Lower leg skin (tissue), 4 donors: ENCODE measurements around the gene CBFA2T3. TPM values are rescaled to one million over a fixed set of nuclear protein-coding genes. Genes with fewer than 3 reads are reported as not detected.

Experiments used
- DNase-seq, 2 donors: peaks; one replicate each; pipeline ENCODE4 v3.0.0-alpha.2; 2019; ENCODE audit warnings: low spot score in 2 of 2
- H3K4me3 ChIP-seq: fragments of 200-600 bp; sonication (generic); 2 replicates; pipeline ENCODE4 v1.5.1; 2017; ENCODE audit warnings: mild to moderate bottlenecking, low read depth; ENCODE audit not compliant: poor library complexity, severe bottlenecking
- POLR2A ChIP-seq, 2 donors: fragments of 450-650 bp; IDR thresholded peaks; one replicate each; pipeline ENCODE4 v1.6.1; 2016 to 2017; ENCODE audit warnings: antibody characterized with exemption in 2 of 2, mild to moderate bottlenecking in 1 of 2, moderate library complexity in 1 of 2
- WGBS, 2 donors: methylation state at CpG; one replicate each; pipeline ENCODE4 v1.1.5; 2018; 5-methylcytosine and 5-hydroxymethylcytosine counted together
- intact Hi-C: fragments of 100-400 bp; cut with DNase I; formaldehyde crosslinking; loops from one replicate; pipeline ENCODE4 v1.15.0; 2023; ENCODE audit warnings: low total_unique reads
- total RNA-seq, 4 donors: library from RNA; depleted of rRNA; stranded (reverse); fragments of >200 nt; gene quantifications; one replicate each; pipeline ENCODE4 v1.1.0, GENCODE V29; 2016
- TF ChIP-seq, protein P1 (sequence below), 3 donors: fragments of 450-650 bp; IDR thresholded peaks; one replicate each; pipeline ENCODE4 v1.5.1; 2016; ENCODE audit warnings: antibody characterized with exemption in 3 of 3, mild to moderate bottlenecking in 3 of 3, moderate library complexity in 2 of 3

Gene CBFA2T3
- total RNA-seq, 4 donors from 2014 or later, result 0.93 to 4.4 (median 2.9) TPM

DNA sequence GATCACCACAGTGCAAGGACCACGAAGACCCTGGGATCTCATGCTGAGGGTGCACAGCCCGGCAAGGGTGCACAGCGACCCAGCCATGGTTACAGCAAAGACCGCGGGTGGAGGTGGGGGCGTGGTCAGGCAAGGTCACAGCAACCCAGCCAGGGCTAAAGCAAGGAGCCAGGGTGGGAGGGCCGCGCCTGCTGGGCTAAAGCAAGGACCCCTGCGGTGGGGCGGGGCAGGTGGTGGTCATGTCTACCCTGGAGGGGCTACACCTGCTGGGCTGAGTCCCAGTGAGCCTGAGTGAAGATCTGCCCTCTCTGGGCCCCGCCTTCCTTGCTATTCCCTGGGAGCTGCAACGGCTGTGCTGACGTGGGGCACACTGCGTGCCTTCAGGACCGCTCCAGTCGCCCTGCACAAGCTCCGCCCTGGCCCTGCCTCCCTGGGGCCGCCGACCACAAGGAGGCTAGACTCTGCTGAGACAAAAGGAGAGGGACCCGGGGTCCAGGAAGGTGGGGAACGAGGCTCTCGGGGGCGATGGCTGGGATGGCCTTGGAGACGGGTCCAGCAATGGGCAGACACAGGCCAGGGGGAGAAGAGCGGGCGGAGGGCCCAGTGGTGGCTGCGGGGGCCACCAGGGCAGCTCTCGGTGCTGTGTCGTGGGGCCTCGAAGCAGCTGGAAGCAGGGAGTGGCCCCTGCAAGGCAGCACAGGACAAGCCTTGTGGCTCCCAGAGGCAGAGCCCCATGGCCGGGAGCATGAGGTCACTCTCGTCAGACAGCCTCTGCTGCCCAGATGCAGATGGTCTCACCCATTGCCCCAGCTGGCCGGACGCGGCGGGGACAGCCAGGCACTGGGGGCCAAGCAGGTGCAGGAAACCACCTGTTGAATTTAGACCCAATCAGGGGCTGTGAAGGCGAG lies 52.8 kb downstream of the CBFA2T3 start:
- intact Hi-C loops, result no loop called here
- TF ChIP-seq, protein P1, sequence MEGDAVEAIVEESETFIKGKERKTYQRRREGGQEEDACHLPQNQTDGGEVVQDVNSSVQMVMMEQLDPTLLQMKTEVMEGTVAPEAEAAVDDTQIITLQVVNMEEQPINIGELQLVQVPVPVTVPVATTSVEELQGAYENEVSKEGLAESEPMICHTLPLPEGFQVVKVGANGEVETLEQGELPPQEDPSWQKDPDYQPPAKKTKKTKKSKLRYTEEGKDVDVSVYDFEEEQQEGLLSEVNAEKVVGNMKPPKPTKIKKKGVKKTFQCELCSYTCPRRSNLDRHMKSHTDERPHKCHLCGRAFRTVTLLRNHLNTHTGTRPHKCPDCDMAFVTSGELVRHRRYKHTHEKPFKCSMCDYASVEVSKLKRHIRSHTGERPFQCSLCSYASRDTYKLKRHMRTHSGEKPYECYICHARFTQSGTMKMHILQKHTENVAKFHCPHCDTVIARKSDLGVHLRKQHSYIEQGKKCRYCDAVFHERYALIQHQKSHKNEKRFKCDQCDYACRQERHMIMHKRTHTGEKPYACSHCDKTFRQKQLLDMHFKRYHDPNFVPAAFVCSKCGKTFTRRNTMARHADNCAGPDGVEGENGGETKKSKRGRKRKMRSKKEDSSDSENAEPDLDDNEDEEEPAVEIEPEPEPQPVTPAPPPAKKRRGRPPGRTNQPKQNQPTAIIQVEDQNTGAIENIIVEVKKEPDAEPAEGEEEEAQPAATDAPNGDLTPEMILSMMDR (IDR thresholded peaks at IDR 0.05), result no peak
- TF ChIP-seq POLR2A (IDR thresholded peaks at IDR 0.05), result no peak
- H3K4me3 ChIP-seq, result no peak overlapping the region
- no peak for DNase-seq
- WGBS, 2 donors, result 75 to 76% methylated on average over 36 of the region's 37 CpGs

DNA sequence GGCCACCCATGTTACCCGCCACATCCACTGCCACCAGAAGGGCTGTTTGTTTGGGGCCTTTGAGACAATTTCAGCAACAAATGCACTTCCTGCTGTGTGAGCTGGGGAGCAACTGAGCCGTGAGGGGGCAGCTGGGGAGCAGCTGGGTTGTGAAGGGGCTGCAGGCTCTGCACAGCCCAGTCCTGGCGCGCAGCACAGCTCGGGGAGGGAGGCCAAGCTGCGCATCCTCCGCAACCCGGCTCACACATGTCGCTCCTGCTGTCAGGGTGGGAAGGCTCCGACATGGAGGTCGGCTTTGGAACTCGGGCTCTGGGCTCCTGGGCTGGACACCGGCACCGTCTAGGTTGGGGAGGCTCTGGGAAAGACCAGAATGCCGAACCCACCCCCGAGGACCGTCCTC lies 53.6 kb downstream of the CBFA2T3 start:
- TF ChIP-seq POLR2A (IDR thresholded peaks at IDR 0.05), result no peak
- TF ChIP-seq, protein P1 (IDR thresholded peaks at IDR 0.05), result no peak
- no peak for DNase-seq
- intact Hi-C loops, result no loop called here
- WGBS, 2 donors, result 75 to 90% methylated on average over 14 to 17 of the region's 17 CpGs
- no peak overlapping the region for H3K4me3 ChIP-seq

DNA sequence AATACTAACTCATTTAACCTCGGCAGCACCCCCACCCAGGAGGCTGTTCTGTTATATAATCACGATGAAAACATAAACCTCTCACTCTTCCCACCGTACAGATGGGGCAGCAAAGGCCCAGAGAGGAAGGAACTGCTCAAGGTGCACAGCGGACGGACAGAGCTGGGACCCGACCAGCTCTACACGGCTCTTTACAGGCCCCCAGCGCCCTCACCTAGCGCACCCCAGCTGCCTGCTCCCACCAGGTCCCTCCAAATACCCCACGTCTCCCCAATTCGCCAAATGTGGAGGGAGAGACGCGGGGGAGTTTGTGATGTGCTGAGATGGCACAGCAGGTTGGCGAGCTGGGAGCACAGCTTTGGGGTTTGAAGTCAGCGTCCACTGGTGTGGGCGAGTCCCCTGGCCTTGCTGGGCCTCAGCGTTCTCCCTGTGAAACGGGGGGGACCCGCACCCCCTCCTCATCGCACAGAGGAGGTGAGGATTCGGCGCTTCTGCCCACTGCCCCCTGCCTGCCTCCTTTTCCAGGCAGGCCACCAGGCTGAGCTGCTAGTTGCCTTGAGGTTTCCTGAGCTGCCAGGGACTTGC lies 54.1 kb downstream of the CBFA2T3 start:
- WGBS, 2 donors, result 75 to 76% methylated on average over 22 of the region's 22 CpGs
- no peak for TF ChIP-seq POLR2A (IDR thresholded peaks at IDR 0.05)
- TF ChIP-seq, protein P1 (IDR thresholded peaks at IDR 0.05), result no peak
- no peak for DNase-seq
- H3K4me3 ChIP-seq, result no peak overlapping the region
- intact Hi-C loops, result no loop called here

DNA sequence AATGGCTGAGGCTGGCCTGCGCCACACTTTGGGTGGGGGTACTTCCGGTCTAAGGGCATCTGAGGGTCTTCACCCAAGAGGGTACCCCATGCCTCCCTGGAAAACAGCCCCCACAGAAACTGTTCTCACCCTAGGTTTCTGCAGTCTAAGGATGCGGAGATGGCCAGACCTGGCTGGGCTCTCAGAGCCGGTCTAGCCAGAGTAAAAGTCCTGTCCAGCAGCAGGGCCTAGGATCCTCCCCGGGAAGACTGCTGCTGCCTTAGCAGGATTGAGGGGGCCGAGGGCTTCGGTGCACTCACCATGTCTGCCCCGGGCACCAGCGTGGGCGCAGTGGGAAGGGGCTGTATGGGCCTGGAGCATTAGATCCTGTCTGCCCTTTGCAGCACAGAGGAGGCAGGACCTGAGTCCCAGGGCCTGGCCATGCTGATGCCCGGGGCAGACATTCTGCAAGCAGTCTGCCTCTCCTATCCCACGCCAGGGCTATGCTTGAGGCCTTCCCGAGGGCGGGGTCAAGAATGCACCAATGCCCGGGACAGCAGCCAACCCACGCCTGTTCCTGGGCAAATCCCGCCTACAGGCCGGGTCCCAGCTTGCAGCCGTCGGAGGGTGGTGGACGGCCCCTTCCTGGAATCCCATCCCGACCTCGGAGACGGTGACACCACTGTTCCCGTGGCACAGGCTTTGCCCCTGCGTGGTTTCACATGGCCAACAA lies 54.7 kb downstream of the CBFA2T3 start:
- peak; percentile 66 to 95 for DNase-seq
- WGBS, 2 donors, result 16 to 38% methylated on average over 3 to 20 of the region's 26 CpGs
- intact Hi-C loops, result no loop called here
- no peak overlapping the region for H3K4me3 ChIP-seq
- TF ChIP-seq, protein P1 (IDR thresholded peaks at IDR 0.05), result no peak
- no peak for TF ChIP-seq POLR2A (IDR thresholded peaks at IDR 0.05)

DNA sequence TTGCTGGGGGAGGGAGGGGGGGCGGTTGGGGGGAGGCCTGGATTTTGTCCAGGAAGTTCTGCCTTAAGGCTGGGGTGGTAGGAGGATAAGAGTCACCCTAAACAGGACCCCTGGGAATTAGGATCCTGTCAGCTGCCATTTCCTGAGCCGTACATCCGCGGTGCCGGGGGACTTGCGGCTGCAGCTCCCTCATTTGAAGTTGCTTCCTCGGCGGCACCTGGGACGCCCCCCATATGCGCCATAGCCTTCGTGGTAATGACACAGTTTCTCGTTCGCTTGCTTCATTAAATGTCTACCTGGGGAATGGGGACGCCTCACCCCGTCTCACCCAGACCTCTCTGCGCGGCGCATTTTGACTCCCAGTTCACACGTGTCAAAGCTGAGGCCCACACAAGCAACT lies 55.4 kb downstream of the CBFA2T3 start:
- whole genome bisulfite sequencing, 2 donors, result 38 to 47% methylated on average over 19 of the region's 19 CpGs
- TF ChIP-seq POLR2A (IDR thresholded peaks at IDR 0.05), result no peak
- TF ChIP-seq, protein P1 (IDR thresholded peaks at IDR 0.05), result no peak
- H3K4me3 ChIP-seq, result no peak overlapping the region
- DNase-seq, result no peak
- intact Hi-C loops, result no loop called here
